Body of pancreas (tissue), 4 donors: Measurements from ENCODE around the gene CDC42EP4. TPM values are rescaled to one million over a fixed set of nuclear protein-coding genes. Genes with fewer than 3 reads are reported as not detected.

ENCODE experiments used
- ATAC-seq: fragments of 150-250 bp; one replicate; pipeline ENCODE4 v1.9.1; 2016
- DNase-seq, 4 donors: peaks; one replicate each; pipeline ENCODE4 v3.0.0-alpha.2; 2019
- H3K27ac ChIP-seq, 4 donors: fragments of 200-600 bp; sonication (generic); 1 replicate in 3 of 4; 2 replicates in 1 of 4; pipeline versions ENCODE4 v1.5.1 to v1.6.1; 2016 to 2019; ENCODE audit warnings: mild to moderate bottlenecking in 1 of 4, mixed read lengths in 1 of 4, moderate library complexity in 1 of 4
- H3K27me3 ChIP-seq, 2 donors: fragments of 200-600 bp; sonication (generic); one replicate each; pipeline ENCODE4 v1.6.0; 2016; ENCODE audit warnings: mild to moderate bottlenecking in 1 of 2
- H3K36me3 ChIP-seq, 2 donors: fragments of 200-600 bp; sonication (generic); replicated peaks in 1 of 2; 2 replicates each; pipeline ENCODE4 v1.5.1; 2016; ENCODE audit warnings: low read depth in 2 of 2; ENCODE audit not compliant: insufficient read depth in 1 of 2
- H3K4me1 ChIP-seq: fragments of 200-600 bp; sonication (generic); one replicate; pipeline ENCODE4 v1.6.0; 2016
- H3K4me3 ChIP-seq, 2 donors: fragments of 200-600 bp; sonication (generic); 1 replicate in 1 of 2; 2 replicates in 1 of 2; pipeline ENCODE4 v1.5.1; 2016 to 2019
- H3K9me3 ChIP-seq, 3 donors: fragments of 200-600 bp; sonication (generic); 1 replicate in 2 of 3; 2 replicates in 1 of 3; pipeline ENCODE4 v1.5.1; 2016
- CTCF ChIP-seq, 7 experiments: fragments of 450-650 bp in 4 of 7; fragments of 200-600 bp in 3 of 7; sonication (generic) in 3 of 7; IDR thresholded peaks; one replicate each; pipeline ENCODE4 v1.5.1; 2016 to 2019; ENCODE audit warnings: antibody characterized with exemption in 7 of 7
- POLR2A ChIP-seq, 3 donors: fragments of 450-650 bp; IDR thresholded peaks; one replicate each; pipeline ENCODE4 v1.6.1; 2016; ENCODE audit warnings: antibody characterized with exemption in 3 of 3, mild to moderate bottlenecking in 2 of 3
- WGBS, 2 donors: methylation state at CpG; one replicate each; pipeline ENCODE4 v1.1.5; 2017; 5-methylcytosine and 5-hydroxymethylcytosine counted together
- intact Hi-C: fragments of 100-400 bp; cut with DNase I; formaldehyde crosslinking; loops from one replicate; pipeline ENCODE4 v1.15.1; 2023
- total RNA-seq, 2 donors: library from RNA; depleted of rRNA; stranded (reverse); fragments of >200 nt; gene quantifications; one replicate each; pipeline ENCODE4 v1.1.0, GENCODE V29; 2016

Gene CDC42EP4
- total RNA-seq, 2 donors from 2014 or later, result 47.0 to 60.6 TPM

GRCh38 chr17:73331060-73331459 lies 19.3 kb upstream of the CDC42EP4 start:
- intact Hi-C loops, result no loop called here
- ATAC-seq (no peak), DNase-seq (no peak)
- Histone ChIP-seq H3K27me3 (no peaks in the 10 kb centered on the region), H3K27ac (no peak overlapping the region), H3K4me3 (no peak overlapping the region), H3K36me3 (no peaks in the 10 kb centered on the region), H3K9me3 (no peaks in the 10 kb centered on the region), H3K4me1 (no peaks in the 10 kb centered on the region)
- WGBS, 2 donors, result 51 to 67% methylated on average over 3 of the region's 3 CpGs
- TF ChIP-seq POLR2A (IDR thresholded peaks at IDR 0.05) (no peak), CTCF (IDR thresholded peaks at IDR 0.05) (no peak)

GRCh38 chr17:73327676-73328075 lies 15.9 kb upstream of the CDC42EP4 start:
- Histone ChIP-seq H3K4me3 (no peak overlapping the region), H3K27ac (no peak overlapping the region), H3K4me1 (no peaks in the 10 kb centered on the region), H3K27me3 (no peaks in the 10 kb centered on the region), H3K36me3 (no peaks in the 10 kb centered on the region), H3K9me3 (no peaks in the 10 kb centered on the region)
- TF ChIP-seq CTCF (IDR thresholded peaks at IDR 0.05) (no peak), POLR2A (IDR thresholded peaks at IDR 0.05) (no peak)
- 89 to 90% methylated on average over 7 of the region's 7 CpGs for WGBS, 2 donors
- intact Hi-C loops, result no loop called here
- DNase-seq (no peak), ATAC-seq (no peak)

- Histone ChIP-seq H3K9me3 (no peaks in the 10 kb centered on the region), H3K4me3 (no peak overlapping the region), H3K27ac (peak overlapping the region in 1 of 4 donors; percentile 11), H3K36me3 (no peaks in the 10 kb centered on the region), H3K27me3 (no peaks in the 10 kb centered on the region), H3K4me1 (no peaks in the 10 kb centered on the region)
- WGBS, 2 donors, result 58 to 64% methylated on average over 4 of the region's 4 CpGs
- TF ChIP-seq POLR2A (IDR thresholded peaks at IDR 0.05) (no peak), CTCF (IDR thresholded peaks at IDR 0.05) (no peak)
- DNase-seq, result peak in 1 of 4 donors; percentile 35
- ATAC-seq, result peak; percentile 60
- intact Hi-C loops, result no loop called here
Measured at GRCh38 chr17:73325527-73325842, 13.7 kb upstream of the CDC42EP4 start.

GRCh38 chr17:73324711-73325526 lies 13.1 kb upstream of the CDC42EP4 start:
- Histone ChIP-seq H3K27ac (peak overlapping the region in 1 of 4 donors; percentile 11), H3K4me3 (no peak overlapping the region), H3K36me3 (no peaks in the 10 kb centered on the region), H3K4me1 (no peaks in the 10 kb centered on the region), H3K27me3 (no peaks in the 10 kb centered on the region), H3K9me3 (no peaks in the 10 kb centered on the region)
- intact Hi-C loops, result no loop called here
- DNase-seq (no peak), ATAC-seq (no peak)
- TF ChIP-seq POLR2A (IDR thresholded peaks at IDR 0.05) (no peak), CTCF (IDR thresholded peaks at IDR 0.05) (no peak)
- WGBS, 2 donors, result 59 to 65% methylated on average over 13 to 17 of the region's 17 CpGs

GRCh38 chr17:73324160-73324475 lies 12.3 kb upstream of the CDC42EP4 start:
- H3K27me3 ChIP-seq, result no peaks in the 10 kb centered on the region
- 58 to 65% methylated on average over 9 of the region's 9 CpGs for WGBS, 2 donors
- no peak for DNase-seq
- TF ChIP-seq CTCF (IDR thresholded peaks at IDR 0.05), result no peak
- no peak for TF ChIP-seq POLR2A (IDR thresholded peaks at IDR 0.05)
- no peak for ATAC-seq
- intact Hi-C loops, result no loop called here
- H3K4me1 ChIP-seq, result no peaks in the 10 kb centered on the region
- H3K27ac ChIP-seq, result no peak overlapping the region
- H3K36me3 ChIP-seq, result no peaks in the 10 kb centered on the region
- H3K9me3 ChIP-seq, result no peaks in the 10 kb centered on the region
- H3K4me3 ChIP-seq, result no peak overlapping the region
